ENCODE results near the gene SLC25A10. TPM values are rescaled to one million over a fixed set of nuclear protein-coding genes. Genes with fewer than 3 reads are reported as not detected.

Gene SLC25A10
- total RNA-seq, 1 experiment from 2014 or later = 30.9 TPM

GRCh38 chr17:81707725-81708646 is 4.1 kb upstream of the SLC25A10 start:
- Histone ChIP-seq H4K20me1 (ENCODE audit: control insufficient read depth, insufficient read depth, insufficient read length) (no peaks in the 10 kb centered on the region), H2AK5ac (ENCODE audit: insufficient read length, low read length) (no peak overlapping the region), H3K4me1 (ENCODE audit: insufficient read depth, low read length) (peaks cover 4% of the 10 kb centered on the region; the same call in 1 of the 2 replicates), H3K9ac (ENCODE audit: extremely low read depth, insufficient read length, low read length) (no peak overlapping the region), H3K9me3 (ENCODE audit: control insufficient read depth, low read depth, low read length) (no peaks in the 10 kb centered on the region), H2BK20ac (ENCODE audit: low read depth, low read length, poor library complexity, severe bottlenecking) (no peak overlapping the region), H3K79me1 (ENCODE audit: insufficient read depth, low read depth, low read length, poor library complexity, severe bottlenecking) (peaks cover 5% of the 10 kb centered on the region), H3K14ac (ENCODE audit: insufficient read depth, low read length) (no peak overlapping the region), H3K4ac (ENCODE audit: low read depth, low read length) (no peak overlapping the region), H2BK120ac (ENCODE audit: low read depth, low read length, poor library complexity, severe bottlenecking) (no peak overlapping the region), H2BK15ac (ENCODE audit: low read depth, low read length) (no peak overlapping the region), H3K23me2 (ENCODE audit: insufficient read length, low read depth, low read length, poor library complexity, severe bottlenecking) (peaks cover 28% of the 10 kb centered on the region), H3K27ac (ENCODE audit: insufficient read length, low read depth, low read length) (no peak overlapping the region), H4K91ac (ENCODE audit: insufficient read length, low read depth, low read length) (no peak overlapping the region), H4K8ac (replicated peaks; ENCODE audit: insufficient read length, low read depth, low read length) (no peak overlapping the region), H2AFZ (ENCODE audit: low read length) (no peak overlapping the region), H3K56ac (ENCODE audit: insufficient read length, low read depth, low read length) (no peak overlapping the region), H3K18ac (ENCODE audit: insufficient read length, low read depth, low read length) (no peak overlapping the region), H2BK12ac (ENCODE audit: insufficient read length, low read depth, low read length) (no peak overlapping the region), H3K23ac (ENCODE audit: insufficient read length, low read depth, low read length) (no peak overlapping the region), H3K27me3 (ENCODE audit: insufficient read depth, low read length) (no peaks in the 10 kb centered on the region), H3K79me2 (ENCODE audit: insufficient read depth, low read length) (peaks cover 8% of the 10 kb centered on the region; the same call in 1 of the 2 replicates), H2BK5ac (ENCODE audit: insufficient read length, low read length) (no peak overlapping the region), H3T11ph (ENCODE audit: low read length) (no peak overlapping the region), H3K4me2 (ENCODE audit: insufficient read depth, insufficient read length, low read length) (no peak overlapping the region), H4K5ac (ENCODE audit: insufficient read length, low read depth, low read length) (no peak overlapping the region)
- Mint-ChIP-seq H3K4me3 (no peak overlapping the region), H3K4me1 (peaks cover 19 to 26% of the 10 kb centered on the region in 2 experiments), H3K27ac (no peak overlapping the region), H3K9me3 (no peaks in the 10 kb centered on the region; a peak in 1 of 5 replicates), H3K36me3 (ENCODE audit: insufficient read depth in 1 of 3, low read depth in 3 of 3) (peaks cover 26 to 50% (median 31%) of the 10 kb centered on the region in 3 experiments), H3K27me3 (ENCODE audit: low read depth) (no peaks in the 10 kb centered on the region)
- DNase-seq = no peak
- no CpG with 5 or more reads among the region's 25 CpGs for WGBS (ENCODE audit: extremely low coverage, insufficient read length, low lambda C conversion rate)
- no peak for TF ChIP-seq CTCF (conservative IDR thresholded peaks at IDR 0.05)
